ENCODE data around the gene CDCA7L.
A peak's percentile ranks its signal among the peaks of the same experiment; 100 is the strongest.

CDCA7L gene, protein sequence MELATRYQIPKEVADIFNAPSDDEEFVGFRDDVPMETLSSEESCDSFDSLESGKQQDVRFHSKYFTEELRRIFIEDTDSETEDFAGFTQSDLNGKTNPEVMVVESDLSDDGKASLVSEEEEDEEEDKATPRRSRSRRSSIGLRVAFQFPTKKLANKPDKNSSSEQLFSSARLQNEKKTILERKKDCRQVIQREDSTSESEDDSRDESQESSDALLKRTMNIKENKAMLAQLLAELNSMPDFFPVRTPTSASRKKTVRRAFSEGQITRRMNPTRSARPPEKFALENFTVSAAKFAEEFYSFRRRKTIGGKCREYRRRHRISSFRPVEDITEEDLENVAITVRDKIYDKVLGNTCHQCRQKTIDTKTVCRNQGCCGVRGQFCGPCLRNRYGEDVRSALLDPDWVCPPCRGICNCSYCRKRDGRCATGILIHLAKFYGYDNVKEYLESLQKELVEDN

GRCh38 chr7:21945454-21946221 lies at the start of gene CDCA7L:
TSS of gene CDCA7L (minus strand) at chr7:21945899. CDS start at chr7:21945804, 95 bp downstream.
- DNase-seq: peak; percentile 91

DNA sequence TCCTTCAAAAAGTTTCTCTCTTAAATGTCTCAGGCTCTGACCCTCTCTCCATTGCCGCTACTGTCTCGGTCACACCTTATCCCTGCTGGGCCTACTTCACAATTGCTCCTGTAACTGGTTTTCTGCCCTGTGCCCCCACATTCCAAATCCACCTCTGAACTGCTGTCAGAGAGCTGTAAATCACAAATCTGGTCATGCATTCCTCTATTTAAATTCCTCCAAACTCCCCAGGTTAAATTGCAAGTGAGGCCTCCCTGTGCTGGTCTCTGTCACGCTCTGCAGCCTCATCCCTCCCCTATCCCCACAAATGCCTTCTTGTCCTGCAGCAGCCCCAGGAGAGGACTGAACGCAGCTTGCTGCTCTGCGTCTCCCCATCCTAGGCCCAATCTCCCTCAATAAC lies 40.4 kb upstream of the CDCA7L start:
- no peak for DNase-seq

GRCh38 chr7:21984042-21984441 lies 38.3 kb upstream of the CDCA7L start:
- DNase-seq: no peak

DNA sequence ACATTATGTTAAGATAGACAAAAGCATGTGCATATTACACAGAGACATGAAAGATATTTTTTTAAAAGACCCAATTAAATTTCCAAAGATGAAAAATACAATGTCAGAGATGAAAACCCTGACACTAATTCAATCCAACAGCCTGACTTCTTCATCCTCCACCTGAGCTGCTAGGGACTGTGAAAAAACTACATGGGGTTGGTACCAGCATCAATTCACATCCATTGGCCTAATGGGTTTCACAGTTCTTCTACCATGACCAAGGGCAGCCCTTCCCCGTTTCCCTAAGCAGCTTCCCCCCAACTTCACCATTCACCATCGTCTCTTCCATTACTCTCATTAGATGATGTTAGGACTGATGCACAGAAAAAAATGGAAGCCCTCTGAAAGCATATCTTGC lies 37.4 kb upstream of the CDCA7L start:
- DNase-seq: no peak

DNA sequence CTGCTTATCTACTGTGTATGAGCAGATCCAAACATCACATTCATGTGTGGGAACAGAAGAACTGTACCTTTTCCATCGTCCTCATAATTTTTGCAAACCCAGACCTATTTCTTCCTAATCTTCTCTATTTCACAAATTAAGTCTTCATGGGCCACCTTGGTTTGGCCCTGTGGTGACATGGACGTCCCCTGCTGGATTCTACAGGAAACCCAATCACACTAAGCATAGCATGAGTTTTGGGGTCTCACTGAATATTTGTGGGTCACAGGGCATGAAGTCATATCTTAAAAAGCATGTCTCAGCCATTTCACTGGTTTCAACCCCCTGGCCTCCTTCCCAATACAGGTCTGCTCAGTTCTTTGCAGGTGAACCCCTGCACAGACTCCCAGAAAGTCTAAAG lies 35.8 kb upstream of the CDCA7L start:
- DNase-seq: no peak

- DNase-seq: no peak
These were observed 35.3 kb upstream of the CDCA7L start for GRCh38 chr7:21980926-21981500.

GRCh38 chr7:21972397-21972784 lies 26.7 kb upstream of the CDCA7L start:
- DNase-seq: no peak

DNA sequence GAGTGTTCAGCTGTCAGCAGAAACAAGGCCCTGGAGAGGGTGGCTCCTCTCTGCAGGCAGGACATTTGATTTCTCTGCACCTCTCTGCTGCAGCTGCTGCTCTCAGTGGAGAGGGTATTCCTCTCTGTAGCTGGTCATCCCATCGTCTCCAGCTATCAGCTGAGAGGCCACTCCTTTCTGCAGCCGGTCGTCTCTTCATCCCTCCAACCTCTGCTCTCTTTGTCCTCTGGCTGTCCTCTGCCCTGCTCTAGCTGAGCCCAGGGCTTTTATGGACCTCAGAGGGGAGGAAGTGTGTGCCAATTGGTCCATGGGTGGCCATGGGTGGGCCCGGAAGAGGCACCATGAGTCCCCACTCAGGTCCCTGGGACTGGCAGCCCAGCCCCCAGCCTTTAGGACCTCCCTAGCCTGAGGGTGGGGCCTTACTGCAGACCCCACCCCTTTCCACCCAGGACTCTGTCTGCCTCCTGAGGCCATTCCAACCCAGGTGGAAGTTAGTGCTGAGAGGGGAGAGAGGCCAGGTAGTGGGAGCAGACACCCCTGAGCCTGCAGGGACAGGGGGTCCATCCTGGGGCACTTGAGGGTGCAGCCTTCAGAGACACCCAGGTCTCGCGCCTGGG lies 26.2 kb upstream of the CDCA7L start:
- no peak for DNase-seq

DNA sequence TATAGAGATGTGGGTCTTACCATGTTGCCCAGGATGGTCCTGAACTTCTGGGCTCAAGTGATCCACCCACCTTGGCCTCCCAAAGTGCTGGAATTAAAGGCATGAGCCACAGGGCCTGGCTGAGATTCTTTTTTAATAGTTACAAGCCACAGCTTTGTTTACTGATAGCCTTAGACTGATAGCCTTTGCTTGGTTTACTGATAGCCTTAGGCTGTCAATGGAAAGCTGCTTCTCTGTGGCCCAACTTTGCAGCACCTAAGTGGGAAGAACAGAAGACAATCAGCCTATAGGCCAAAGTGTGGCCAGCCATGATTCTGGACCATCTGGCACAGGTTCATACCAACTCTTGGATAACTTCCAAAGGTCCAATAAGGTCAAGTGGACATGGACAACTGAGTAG lies 24.1 kb upstream of the CDCA7L start:
- no peak for DNase-seq

- DNase-seq: no peak
These were observed 21.9 kb upstream of the CDCA7L start for GRCh38 chr7:21967598-21968003.

GRCh38 chr7:21966271-21966670 lies 20.6 kb upstream of the CDCA7L start:
- DNase-seq: no peak

DNA sequence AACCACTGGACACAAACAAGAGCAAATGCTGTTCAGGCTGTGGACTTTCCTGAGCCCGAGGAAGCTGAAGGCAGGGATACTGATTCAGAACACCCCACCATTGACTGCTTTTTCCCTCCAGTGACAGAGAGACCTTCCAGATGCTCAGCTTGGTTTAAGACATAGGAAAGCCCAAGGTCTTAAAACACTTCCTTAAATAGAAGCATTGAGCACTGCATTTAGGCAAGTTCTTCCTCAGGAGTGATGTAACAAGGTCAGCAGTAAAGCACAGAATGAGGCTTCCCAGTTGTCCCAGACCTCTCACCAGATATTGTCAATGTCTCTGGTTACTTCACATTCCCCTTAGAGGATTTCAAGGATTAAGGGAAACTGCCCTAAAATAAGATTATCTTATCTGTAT lies 19.6 kb upstream of the CDCA7L start:
- no peak for DNase-seq

DNA sequence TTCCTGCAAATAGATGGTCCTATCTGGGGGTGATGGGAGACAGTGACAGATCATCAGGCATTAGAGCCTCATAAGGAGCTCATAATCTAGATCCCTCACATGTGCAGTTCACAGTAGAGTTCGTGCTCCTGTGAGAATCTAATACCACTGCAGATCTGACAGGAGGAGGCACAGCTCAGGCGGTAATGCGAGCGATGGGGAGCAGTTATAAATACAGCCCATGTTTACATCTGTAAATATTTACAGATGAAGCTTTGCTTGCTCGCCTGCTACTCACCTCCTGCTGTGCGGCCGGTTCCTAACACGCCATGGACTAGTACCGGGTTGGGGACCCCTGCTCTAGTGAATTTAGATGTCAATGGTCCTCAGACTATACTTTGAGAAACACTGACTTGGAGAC lies 17.0 kb upstream of the CDCA7L start:
- DNase-seq: peak; percentile 50

GRCh38 chr7:21960922-21961321 lies 15.2 kb upstream of the CDCA7L start:
- no peak for DNase-seq

DNA sequence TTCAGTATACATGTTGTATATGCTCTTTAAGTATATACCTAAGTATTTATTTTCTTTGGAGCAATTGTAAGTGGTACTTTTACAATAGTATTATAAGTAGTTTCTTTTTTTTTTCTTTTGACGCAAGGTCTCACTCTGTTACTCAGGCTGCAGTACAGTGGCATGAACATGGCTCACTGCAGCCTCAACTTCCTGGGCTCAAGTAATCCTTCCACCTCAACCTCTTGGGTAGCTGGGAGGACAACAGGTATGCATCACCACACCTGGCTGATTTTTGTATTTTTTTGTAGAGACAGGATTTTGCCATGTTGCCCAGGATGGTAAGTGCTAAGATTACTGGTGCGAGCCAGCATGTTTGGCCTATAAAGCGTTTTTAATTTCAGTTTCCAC lies 13.7 kb upstream of the CDCA7L start:
- no peak for DNase-seq

GRCh38 chr7:21953781-21954180 lies 8.1 kb upstream of the CDCA7L start:
- DNase-seq: no peak

- DNase-seq: no peak
These were observed 3.3 kb upstream of the CDCA7L start for GRCh38 chr7:21948887-21949540.

DNA sequence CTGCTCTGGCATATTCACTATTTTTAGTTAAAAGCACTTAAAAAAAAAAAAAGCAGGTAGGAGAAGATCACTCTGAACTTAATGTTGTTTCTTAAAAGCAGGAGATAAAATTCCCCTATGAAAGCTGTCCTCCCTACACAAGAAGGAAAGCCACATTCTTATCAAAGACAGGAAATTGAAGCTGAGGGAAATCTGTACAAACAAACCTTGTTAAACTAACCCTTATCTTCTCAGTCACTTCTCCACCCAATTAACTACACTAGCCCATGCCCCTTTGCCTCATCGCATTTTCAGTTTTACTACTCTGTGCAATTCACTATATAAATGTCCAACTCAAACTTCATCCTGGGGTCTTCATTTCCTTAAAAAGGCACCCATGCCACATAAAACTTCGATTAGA lies 2.7 kb upstream of the CDCA7L start:
- DNase-seq: peak; percentile 7

DNA sequence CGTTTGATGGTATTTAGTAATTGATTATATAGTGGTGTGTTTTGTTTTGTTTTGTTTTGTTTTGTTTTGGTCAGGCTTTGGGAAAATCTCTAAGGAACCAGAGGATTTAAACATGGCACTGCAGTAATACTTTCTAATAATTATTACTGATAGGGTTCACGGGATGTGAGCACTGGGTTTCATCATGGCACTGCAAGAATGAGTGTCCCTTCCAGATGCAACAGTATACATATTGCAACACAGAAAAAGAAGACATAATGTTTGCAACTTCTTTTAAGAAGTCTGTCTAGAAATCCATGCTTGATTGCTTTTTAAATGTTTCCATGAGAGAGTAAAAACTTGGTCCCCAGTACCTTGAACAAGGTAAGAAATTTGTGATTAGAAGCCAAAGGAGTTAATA lies 2.2 kb upstream of the CDCA7L start:
- DNase-seq: no peak

DNA sequence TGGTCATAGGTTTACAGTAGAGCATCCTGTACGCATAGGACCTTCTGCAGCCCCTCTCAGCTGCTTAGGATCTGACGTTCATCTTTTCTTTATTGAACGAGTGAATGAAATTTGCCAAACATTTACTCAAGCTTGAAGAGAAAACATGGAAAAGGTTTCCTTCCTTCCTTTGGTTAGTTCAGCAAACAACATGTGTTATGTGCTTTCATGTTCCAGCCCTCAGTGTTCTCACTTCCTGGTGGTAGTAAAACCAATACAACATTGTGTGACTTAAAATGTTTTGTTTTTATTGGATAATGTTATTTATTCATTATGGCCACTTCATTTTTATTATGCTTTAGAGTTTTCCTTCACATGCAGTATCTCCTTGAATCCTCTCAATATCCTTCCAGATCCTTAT lies 1.4 kb upstream of the CDCA7L start:
- DNase-seq: no peak

DNA sequence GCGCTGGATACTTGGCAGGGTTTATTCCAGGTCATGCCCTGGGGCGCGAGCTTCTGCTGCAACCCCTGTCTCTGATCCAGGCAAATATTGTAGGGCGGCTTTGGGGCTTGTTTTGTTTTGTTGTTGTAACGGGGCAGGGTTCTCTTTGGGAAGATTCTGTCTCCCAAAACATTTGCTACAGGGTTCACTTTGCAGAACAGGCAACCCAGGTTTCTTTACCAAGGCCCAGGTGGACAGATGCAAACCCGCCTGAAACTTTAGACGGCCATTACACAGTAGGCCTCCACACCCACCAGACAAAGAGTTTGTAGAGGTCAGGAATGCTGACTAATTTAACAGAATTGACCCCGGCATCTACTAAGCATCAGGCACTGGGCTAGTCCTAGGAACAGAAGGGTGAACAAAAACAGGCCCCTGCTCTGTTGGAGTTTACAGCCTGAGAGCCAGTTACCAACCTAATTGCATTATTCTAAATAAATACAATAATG lies 567 bp upstream of the CDCA7L start:
- peak; percentile 78 for DNase-seq

GRCh38 chr7:21944616-21945453 lies 864 bp downstream of the CDCA7L start:
- DNase-seq: peak; percentile 84
